Activated CD4-positive, alpha-beta T cell treated with anti-CD3 and anti-CD28 coated beads for 4 hours (primary cell): Measurements from ENCODE around the gene HIPK3.
"Not testable (repeated sequence)": the region's sequence is repeated elsewhere in the genome, so short reads cannot be mapped to it uniquely, and the experiment has no call there.

Experiments
- DNase-seq, 2 donors: peaks; one replicate each; pipeline ENCODE4 v3.0.0-alpha.2; 2020

Gene HIPK3

GRCh38 chr11:33259869-33260268, 2.7 kb downstream of the HIPK3 start:
- no peak for DNase-seq

- DNase-seq = not testable (repeated sequence)
Observed at GRCh38 chr11:33261350-33261749, 4.2 kb downstream of the HIPK3 start.

- DNase-seq = no peak
Observed at GRCh38 chr11:33262011-33262645, 4.9 kb downstream of the HIPK3 start.

- no peak for DNase-seq
Observed at GRCh38 chr11:33263549-33263948, 6.4 kb downstream of the HIPK3 start.

- DNase-seq = no peak
Observed at GRCh38 chr11:33264926-33265325, 7.7 kb downstream of the HIPK3 start.

- no peak for DNase-seq
Observed at GRCh38 chr11:33266393-33267215, 9.4 kb downstream of the HIPK3 start.

GRCh38 chr11:33268945-33269540, 11.9 kb downstream of the HIPK3 start:
- DNase-seq = no peak

- DNase-seq = no peak
Observed at GRCh38 chr11:33269822-33270221, 12.6 kb downstream of the HIPK3 start.

- DNase-seq = no peak
Observed at GRCh38 chr11:33271059-33271458, 13.9 kb downstream of the HIPK3 start.

GRCh38 chr11:33272338-33273107, 15.3 kb downstream of the HIPK3 start:
- DNase-seq = no peak

- DNase-seq = no peak
Observed at GRCh38 chr11:33273656-33274055, 16.5 kb downstream of the HIPK3 start.

- DNase-seq = no peak
Observed at GRCh38 chr11:33280411-33280810, 23.2 kb downstream of the HIPK3 start.

GRCh38 chr11:33281758-33282157, 24.6 kb downstream of the HIPK3 start:
- DNase-seq = no peak

- no peak for DNase-seq
Observed at GRCh38 chr11:33284818-33285217, 27.6 kb downstream of the HIPK3 start.

- DNase-seq = no peak
Observed at GRCh38 chr11:33290319-33290718, 33.1 kb downstream of the HIPK3 start.

GRCh38 chr11:33291004-33291777, 34.0 kb downstream of the HIPK3 start:
- DNase-seq = no peak

GRCh38 chr11:33292311-33292710, 35.1 kb downstream of the HIPK3 start:
- no peak for DNase-seq

GRCh38 chr11:33294224-33294623, 37.0 kb downstream of the HIPK3 start:
- no peak for DNase-seq

- no peak for DNase-seq
Observed at GRCh38 chr11:33294797-33295196, 37.6 kb downstream of the HIPK3 start.

GRCh38 chr11:33296695-33297094, 39.5 kb downstream of the HIPK3 start:
- DNase-seq = no peak

GRCh38 chr11:33303541-33303940, 46.4 kb downstream of the HIPK3 start:
- no peak for DNase-seq

- not testable (repeated sequence) for DNase-seq
Observed at GRCh38 chr11:33306821-33307220, 49.6 kb downstream of the HIPK3 start.
